ENCODE data around the gene NCAM2.
"Not testable (repeated sequence)": the region's sequence is repeated elsewhere in the genome, so short reads cannot be mapped to it uniquely, and the experiment has no call there.

Gene NCAM2

GRCh38 chr21:21309510-21309909 is 311.3 kb downstream of the NCAM2 start:
- no peak for DNase-seq (ENCODE audit: low read depth in 3 of 3)

GRCh38 chr21:21324297-21324696 is 326.1 kb downstream of the NCAM2 start:
- no peak for DNase-seq (ENCODE audit: low read depth in 3 of 3)

GRCh38 chr21:21332492-21332891 is 334.3 kb downstream of the NCAM2 start:
- no peak for DNase-seq (ENCODE audit: low read depth in 3 of 3)

GRCh38 chr21:21341041-21341440 is 342.8 kb downstream of the NCAM2 start:
- no peak for DNase-seq (ENCODE audit: low read depth in 3 of 3)

GRCh38 chr21:21345296-21345695 is 347.1 kb downstream of the NCAM2 start:
- DNase-seq (ENCODE audit: low read depth in 3 of 3) = no peak

- DNase-seq (ENCODE audit: low read depth in 3 of 3) = no peak
Measured at GRCh38 chr21:21345872-21346271, 347.7 kb downstream of the NCAM2 start.

GRCh38 chr21:21366277-21366676 is 368.1 kb downstream of the NCAM2 start:
- DNase-seq (ENCODE audit: low read depth in 3 of 3) = no peak

- no peak for DNase-seq (ENCODE audit: low read depth in 3 of 3)
Measured at GRCh38 chr21:21367583-21367982, 369.4 kb downstream of the NCAM2 start.

- DNase-seq (ENCODE audit: low read depth in 3 of 3) = no peak
Measured at GRCh38 chr21:21373969-21374368, 375.8 kb downstream of the NCAM2 start.

GRCh38 chr21:21383126-21383525 is 384.9 kb downstream of the NCAM2 start:
- DNase-seq (ENCODE audit: low read depth in 3 of 3) = no peak

GRCh38 chr21:21384977-21385376 is 386.8 kb downstream of the NCAM2 start:
- no peak for DNase-seq (ENCODE audit: low read depth in 3 of 3)

- DNase-seq (ENCODE audit: low read depth in 3 of 3) = no peak
Measured at GRCh38 chr21:21385404-21385803, 387.2 kb downstream of the NCAM2 start.

GRCh38 chr21:21387916-21388315 is 389.7 kb downstream of the NCAM2 start:
- DNase-seq (ENCODE audit: low read depth in 3 of 3) = no peak

GRCh38 chr21:21394064-21394463 is 395.9 kb downstream of the NCAM2 start:
- DNase-seq (ENCODE audit: low read depth in 3 of 3) = no peak

- DNase-seq (ENCODE audit: low read depth in 3 of 3) = no peak
Measured at GRCh38 chr21:21396424-21396823, 398.2 kb downstream of the NCAM2 start.

GRCh38 chr21:21397464-21397863 is 399.3 kb downstream of the NCAM2 start:
- DNase-seq (ENCODE audit: low read depth in 3 of 3) = no peak

- DNase-seq (ENCODE audit: low read depth in 3 of 3) = no peak
Measured at GRCh38 chr21:21401444-21401843, 403.2 kb downstream of the NCAM2 start.

GRCh38 chr21:21402187-21402586 is 404.0 kb downstream of the NCAM2 start:
- DNase-seq (ENCODE audit: low read depth in 3 of 3) = not testable (repeated sequence)

- DNase-seq (ENCODE audit: low read depth in 3 of 3) = not testable (repeated sequence)
Measured at GRCh38 chr21:21404261-21404660, 406.1 kb downstream of the NCAM2 start.

- no peak for DNase-seq (ENCODE audit: low read depth in 3 of 3)
Measured at GRCh38 chr21:21406921-21407320, 408.7 kb downstream of the NCAM2 start.

- DNase-seq (ENCODE audit: low read depth in 3 of 3) = no peak
Measured at GRCh38 chr21:21412096-21412495, 413.9 kb downstream of the NCAM2 start.

- DNase-seq (ENCODE audit: low read depth in 3 of 3) = no peak
Measured at GRCh38 chr21:21415741-21416140, 417.5 kb downstream of the NCAM2 start.

GRCh38 chr21:21434944-21435343 is 436.7 kb downstream of the NCAM2 start:
- no peak for DNase-seq (ENCODE audit: low read depth in 3 of 3)

- DNase-seq (ENCODE audit: low read depth in 3 of 3) = no peak
Measured at GRCh38 chr21:21436012-21436534, 437.9 kb downstream of the NCAM2 start.
